D721Med (cell line): ENCODE results near the gene PNRC2.
"Not testable (repeated sequence)": the region's sequence is repeated elsewhere in the genome, so short reads cannot be mapped to it uniquely, and the experiment has no call there.

Experiments
- DNase-seq: peaks from one replicate; pipeline ENCODE4 v3.0.0; 2011; ENCODE audit warnings: low spot score; ENCODE audit not compliant: insufficient read length
- FAIRE-seq: peaks from 2 replicates; lab custom pipeline; 2011; peaks lifted over from hg19 to GRCh38; lab: Jason Lieb, UNC
- CTCF ChIP-seq: IDR thresholded peaks from 2 replicates; pipeline ENCODE4 v1.5.1; 2012; ENCODE audit warnings: mild to moderate bottlenecking, control low read depth; ENCODE audit not compliant: insufficient read depth; ENCODE audit errors: missing control alignments

Gene PNRC2

GRCh38 chr1:24005163-24005562 is 45.5 kb downstream of the PNRC2 start:
- FAIRE-seq (no peak), DNase-seq (no peak)
- no peak for TF ChIP-seq CTCF

GRCh38 chr1:24007079-24007478 is 47.5 kb downstream of the PNRC2 start:
- TF ChIP-seq CTCF = no peak
- no peak for DNase-seq
- FAIRE-seq = no peak

DNA sequence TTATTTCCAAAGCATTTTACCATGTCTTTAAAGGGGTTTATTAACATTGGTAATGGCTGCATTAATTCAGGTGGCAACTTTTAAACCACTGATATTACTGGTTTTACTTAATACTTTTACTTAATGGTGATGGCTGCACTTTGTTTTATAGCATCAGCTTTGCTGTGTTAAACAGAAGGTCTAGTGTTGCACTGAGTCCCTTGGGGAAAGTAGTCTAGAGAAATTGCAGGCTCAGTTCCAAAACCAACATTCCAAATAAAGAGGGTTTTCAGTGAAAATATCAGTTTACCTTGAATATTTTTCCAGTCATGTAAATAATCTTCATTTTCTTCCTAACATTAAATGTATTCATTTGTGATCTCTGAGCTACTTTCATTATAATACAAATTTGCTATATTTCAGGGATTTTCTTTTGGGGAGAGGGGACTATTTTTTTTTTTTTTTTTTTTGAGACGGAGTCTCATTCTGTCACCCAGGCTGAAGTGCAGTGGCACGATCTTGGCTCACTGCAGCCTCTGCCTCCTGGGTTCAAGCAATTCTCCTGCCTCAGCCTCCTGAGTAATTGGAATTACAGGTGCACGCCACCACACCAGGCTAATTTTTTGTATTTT is 49.1 kb downstream of the PNRC2 start:
- FAIRE-seq, DNase-seq: not testable (repeated sequence)

- TF ChIP-seq CTCF = no peak
- no peak for DNase-seq
Measured at GRCh38 chr1:24009406-24009805, 49.8 kb downstream of the PNRC2 start.

DNA sequence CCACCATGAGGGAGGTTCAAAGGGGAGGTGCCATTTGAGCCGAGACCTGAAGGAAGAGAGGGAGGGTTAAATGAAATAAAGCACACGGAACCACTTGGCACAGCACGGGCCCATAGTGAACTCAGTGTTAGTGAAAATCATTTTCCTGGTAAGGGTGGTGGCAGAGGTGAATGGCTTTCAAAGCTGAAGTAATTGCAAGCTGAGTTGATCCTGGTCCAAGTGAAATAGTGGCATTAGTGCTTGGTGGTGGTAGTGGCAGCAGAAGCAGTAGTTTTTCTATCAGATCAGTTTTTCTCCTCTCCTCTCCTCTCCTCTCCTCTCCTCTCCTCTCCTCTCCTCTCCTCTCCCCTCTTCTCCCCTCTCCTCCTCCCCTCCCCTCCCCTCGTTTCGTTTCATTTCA is 51.0 kb downstream of the PNRC2 start:
- no peak for DNase-seq
- FAIRE-seq = no peak

More at GRCh38 chr1:24009406-24009805, 49.8 kb downstream of the PNRC2 start:
- FAIRE-seq = no peak

DNA sequence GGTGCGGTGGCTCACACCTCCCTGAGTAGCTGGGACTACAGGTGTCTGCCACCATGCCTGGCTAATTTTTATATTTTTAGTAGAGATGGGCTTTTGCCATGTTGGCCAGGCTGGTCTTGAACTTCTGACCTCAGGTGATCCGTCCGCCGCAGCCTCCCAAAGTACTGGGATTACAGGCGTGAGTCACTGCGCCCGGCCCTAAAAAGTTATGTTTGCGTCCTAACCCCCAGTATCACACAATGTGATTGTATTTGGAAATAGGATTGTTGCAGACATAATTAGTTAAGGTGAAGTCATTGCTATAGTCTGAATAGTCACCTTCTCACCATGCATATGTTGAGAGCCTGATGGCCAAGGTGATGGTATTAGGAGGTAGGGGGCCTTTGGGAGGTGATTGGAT is 53.2 kb downstream of the PNRC2 start:
- not testable (repeated sequence) for DNase-seq, FAIRE-seq

More for the DNA sequence above, 51.0 kb downstream of the PNRC2 start:
- TF ChIP-seq CTCF = no peak
